SK-N-SH (cell line): ENCODE results near the gene PRAMEF1. TPM values are rescaled to one million over a fixed set of nuclear protein-coding genes. Genes with fewer than 3 reads are reported as not detected.

Source experiments
- CTCF ChIA-PET: fragments of 300-600, 350-600 bp; formaldehyde crosslinking; extraction: SDS; loops from one replicate; lab custom pipeline; 2021; lab: Yijun Ruan, JAX
- POLR2A ChIA-PET: fragments of 350-600 bp; sonication (Branson Sonifier 250); formaldehyde crosslinking; extraction: SDS; loops from one replicate; lab custom pipeline; 2020; ENCODE audit warnings: antibody characterized with exemption, inconsistent platforms; lab: Yijun Ruan, JAX
- DNase-seq: peaks from one replicate; pipeline ENCODE4 v3.0.0; 2012
- H2AFZ ChIP-seq: fragments of 200-600 bp; sonication (generic); 2 replicates; pipeline ENCODE4 v1.8.1; 2016; ENCODE audit warnings: antibody characterized with exemption, mild to moderate bottlenecking, low read depth
- H3F3A ChIP-seq: fragments of 200-600 bp; sonication (generic); replicated peaks from 2 replicates; pipeline ENCODE3; 2016; ENCODE audit warnings: antibody characterized with exemption, mild to moderate bottlenecking; ENCODE audit not compliant: insufficient read depth
- H3K27ac ChIP-seq, 2 experiments: fragments of 200-500 bp in 1 of 2; fragments of 200-600 bp in 1 of 2; sonication (Bioruptor generic) in 1 of 2; sonication (generic), shearing (Covaris generic) in 1 of 2; 2 replicates each; pipeline versions ENCODE4 v1.5.1 to v1.6.1; 2014 to 2016; ENCODE audit warnings: low read depth in 2 of 2, inconsistent platforms in 1 of 2, low read length in 1 of 2, mild to moderate bottlenecking in 1 of 2, mixed read lengths in 1 of 2
- H3K27me3 ChIP-seq: fragments of 200-600 bp; sonication (generic), shearing (Covaris generic); 2 replicates; pipeline ENCODE4 v1.6.1; 2016; ENCODE audit warnings: mixed run types; ENCODE audit not compliant: insufficient read depth
- H3K36me3 ChIP-seq, 2 experiments: fragments of 200-500 bp in 1 of 2; fragments of 200-600 bp in 1 of 2; sonication (Bioruptor generic) in 1 of 2; sonication (generic) in 1 of 2; replicated peaks in 1 of 2; 2 replicates each; pipeline versions ENCODE3 to v1.5.1; 2014 to 2016; ENCODE audit warnings: low read length in 1 of 2, mild to moderate bottlenecking in 1 of 2; ENCODE audit not compliant: insufficient read depth in 2 of 2, control insufficient read depth in 1 of 2
- H3K4me1 ChIP-seq, 2 experiments: fragments of 200-500 bp in 1 of 2; fragments of 200-600 bp in 1 of 2; sonication (Bioruptor generic) in 1 of 2; sonication (generic), shearing (Covaris generic) in 1 of 2; 2 replicates each; pipeline versions ENCODE4 v1.5.1 to v1.6.1; 2014 to 2016; ENCODE audit warnings: low read depth in 1 of 2, low read length in 1 of 2, mixed run types in 1 of 2; ENCODE audit not compliant: insufficient read depth in 2 of 2, control insufficient read depth in 1 of 2
- H3K4me2 ChIP-seq: fragments of 200-600 bp; sonication (generic), shearing (Covaris generic); 2 replicates; pipeline ENCODE4 v1.6.1; 2017; ENCODE audit warnings: mixed run types
- H3K4me3 ChIP-seq, 2 experiments: fragments of 200-500 bp in 1 of 2; fragments of 200-600 bp in 1 of 2; sonication (Bioruptor generic) in 1 of 2; sonication (generic), shearing (Covaris generic) in 1 of 2; 2 replicates each; pipeline versions ENCODE4 v1.5.1 to v1.8.1; 2014 to 2016; ENCODE audit warnings: low read depth in 2 of 2, inconsistent platforms in 1 of 2, low read length in 1 of 2, mild to moderate bottlenecking in 1 of 2, mixed read lengths in 1 of 2, moderate library complexity in 1 of 2
- H3K79me2 ChIP-seq: fragments of 200-600 bp; sonication (generic); 2 replicates; pipeline ENCODE4 v1.8.1; 2017; ENCODE audit warnings: mild to moderate bottlenecking; ENCODE audit not compliant: insufficient read depth
- H3K9ac ChIP-seq: fragments of 200-600 bp; sonication (generic); 2 replicates; pipeline ENCODE4 v1.6.1; 2017; ENCODE audit warnings: mixed run types
- H3K9me2 ChIP-seq: fragments of 200-600 bp; sonication (generic); 2 replicates; pipeline ENCODE4 v1.6.1; 2017; ENCODE audit warnings: mixed run types
- H3K9me3 ChIP-seq: fragments of 200-600 bp; sonication (generic); 2 replicates; pipeline ENCODE4 v1.6.1; 2017; ENCODE audit warnings: mixed run types, mild to moderate bottlenecking, moderate library complexity
- H4K20me1 ChIP-seq: fragments of 200-600 bp; sonication (generic); 2 replicates; pipeline ENCODE4 v1.6.1; 2017; ENCODE audit warnings: mild to moderate bottlenecking, mixed run types; ENCODE audit not compliant: insufficient read depth
- CHD2 ChIP-seq: fragments of 150-350 bp; IDR thresholded peaks from 2 replicates; pipeline ENCODE4 v1.6.1; 2018; ENCODE audit warnings: low read length; ENCODE audit not compliant: partially characterized antibody
- EZH2phosphoT487 ChIP-seq: fragments of 200-600 bp; sonication (generic); IDR thresholded peaks from 2 replicates; pipeline ENCODE4 v1.6.1; 2017; ENCODE audit warnings: low read depth, mixed run types, mild to moderate bottlenecking, antibody characterized with exemption, moderate library complexity, borderline replicate concordance
- FOXM1 ChIP-seq: IDR thresholded peaks from 2 replicates; pipeline ENCODE4 v1.4.0; 2012; ENCODE audit warnings: low read depth, mild to moderate bottlenecking
- GATA2 ChIP-seq: sonication (generic); formaldehyde crosslinking; IDR thresholded peaks from 2 replicates; pipeline ENCODE4 v1.5.0; 2020; ENCODE audit warnings: mild to moderate bottlenecking, missing genetic modification reagents
- MEF2A ChIP-seq: IDR thresholded peaks from 2 replicates; pipeline ENCODE4 v1.4.0; 2012; ENCODE audit warnings: low read depth, borderline replicate concordance
- NFIC ChIP-seq: IDR thresholded peaks from 2 replicates; pipeline ENCODE4 v1.4.0; 2012; ENCODE audit warnings: borderline replicate concordance
- POLR2AphosphoS5 ChIP-seq: IDR thresholded peaks from 2 replicates; pipeline ENCODE4 v1.6.1; 2012; ENCODE audit warnings: low read depth, low read length
- RAD21 ChIP-seq: IDR thresholded peaks from 2 replicates; pipeline ENCODE4 v1.6.1; 2012; ENCODE audit warnings: mild to moderate bottlenecking, low read length
- RFX5 ChIP-seq: IDR thresholded peaks from 2 replicates; pipeline ENCODE4 v1.6.1; 2012; ENCODE audit warnings: mild to moderate bottlenecking, improper control_type of control experiment, low read length
- RXRA ChIP-seq: IDR thresholded peaks from 2 replicates; pipeline ENCODE4 v1.4.0; 2012; ENCODE audit warnings: low read depth, mild to moderate bottlenecking, borderline replicate concordance
- TAF1 ChIP-seq: IDR thresholded peaks from 2 replicates; pipeline ENCODE4 v1.6.1; 2012; ENCODE audit warnings: low read depth, mild to moderate bottlenecking, low read length, moderate library complexity, borderline replicate concordance
- TCF12 ChIP-seq: IDR thresholded peaks from 2 replicates; pipeline ENCODE4 v1.4.0; 2012
- TEAD4 ChIP-seq: IDR thresholded peaks from 2 replicates; pipeline ENCODE4 v1.4.0; 2012; ENCODE audit warnings: mild to moderate bottlenecking, borderline replicate concordance; ENCODE audit not compliant: insufficient read depth
- WGBS: methylation state at CpG from one replicate; pipeline ENCODE4 v1.1.6; 2017; ENCODE audit warnings: low lambda C conversion rate; 5-methylcytosine and 5-hydroxymethylcytosine counted together
- polyA plus RNA-seq, 3 experiments: library from polyadenylated mRNA; depleted of rRNA; stranded (reverse); fragments of >200 nt; gene quantifications; 2 replicates each; pipeline ENCODE4 v1.2.3, GENCODE V29; 2012
- TF ChIP-seq, protein P1 (sequence below): IDR thresholded peaks from 2 replicates; pipeline ENCODE4; 2012
- TF ChIP-seq, protein P2 (sequence below): IDR thresholded peaks from 2 replicates; pipeline ENCODE4 v1.4.0; 2012; ENCODE audit warnings: low read depth
- TF ChIP-seq, protein P3 (sequence below): IDR thresholded peaks from 2 replicates; pipeline ENCODE4 v1.4.0; 2012; ENCODE audit warnings: low read depth, borderline replicate concordance
- TF ChIP-seq, protein P4 (sequence below): fragments of 150-350 bp; IDR thresholded peaks from 2 replicates; pipeline ENCODE4 v1.6.1; 2016; ENCODE audit warnings: mild to moderate bottlenecking, low read depth, low read length
- TF ChIP-seq, protein P5 (sequence below): IDR thresholded peaks from 2 replicates; pipeline ENCODE4 v1.6.1; 2012; ENCODE audit warnings: mild to moderate bottlenecking, low read depth, low read length, moderate library complexity

The PRAMEF1 gene
- polyA plus RNA-seq, 1 of the 3 experiments (the other 2 are of a cell fraction): not detected

DNA sequence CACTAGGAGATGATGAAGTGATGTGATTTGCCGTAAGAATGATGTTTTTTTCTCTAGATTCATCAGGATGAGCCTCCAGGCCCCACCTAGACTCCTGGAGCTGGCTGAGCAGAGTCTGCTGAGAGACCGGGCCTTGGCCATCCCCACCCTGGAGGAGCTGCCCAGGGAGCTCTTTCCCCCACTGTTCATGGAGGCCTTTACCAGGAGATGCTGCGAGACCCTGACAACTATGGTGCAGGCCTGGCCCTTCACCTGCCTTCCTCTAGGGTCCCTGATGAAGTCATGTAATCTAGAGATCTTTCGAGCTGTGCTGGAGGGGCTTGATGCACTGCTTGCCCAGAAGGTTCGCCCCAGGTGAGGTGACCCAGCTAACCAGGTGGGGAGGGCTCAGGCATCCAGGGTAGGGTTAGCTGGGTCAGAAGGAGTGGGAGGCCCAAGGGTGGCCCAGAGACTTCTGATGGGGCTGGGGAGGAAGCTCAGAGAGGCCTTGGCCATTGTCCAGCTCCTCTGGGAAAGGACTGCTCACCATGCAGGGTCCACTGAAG lies 16.3 kb upstream of the PRAMEF1 start:
- H4K20me1 ChIP-seq: no peaks in the 10 kb centered on the region
- POLR2A ChIA-PET: no interaction called here
- H3K9me2 ChIP-seq: no peaks in the 10 kb centered on the region
- H3F3A ChIP-seq: no peaks in the 10 kb centered on the region
- no peaks in the 10 kb centered on the region for H3K36me3 ChIP-seq
- no peaks in the 10 kb centered on the region for H3K79me2 ChIP-seq
- DNase-seq: no peak
- H3K4me2 ChIP-seq: no peak overlapping the region
- H3K4me1 ChIP-seq: no peaks in the 10 kb centered on the region
- H2AFZ ChIP-seq: no peak overlapping the region
- TF ChIP-seq FOXM1 (no peak), MEF2A (no peak), GATA2 (CRISPR knock-in tag) (no peak), RAD21 (no peak), RFX5 (no peak), CHD2 (no peak), EZH2phosphoT487 (no peak), TCF12 (no peak), POLR2AphosphoS5 (no peak), RXRA (no peak)
- TF ChIP-seq, protein P1, sequence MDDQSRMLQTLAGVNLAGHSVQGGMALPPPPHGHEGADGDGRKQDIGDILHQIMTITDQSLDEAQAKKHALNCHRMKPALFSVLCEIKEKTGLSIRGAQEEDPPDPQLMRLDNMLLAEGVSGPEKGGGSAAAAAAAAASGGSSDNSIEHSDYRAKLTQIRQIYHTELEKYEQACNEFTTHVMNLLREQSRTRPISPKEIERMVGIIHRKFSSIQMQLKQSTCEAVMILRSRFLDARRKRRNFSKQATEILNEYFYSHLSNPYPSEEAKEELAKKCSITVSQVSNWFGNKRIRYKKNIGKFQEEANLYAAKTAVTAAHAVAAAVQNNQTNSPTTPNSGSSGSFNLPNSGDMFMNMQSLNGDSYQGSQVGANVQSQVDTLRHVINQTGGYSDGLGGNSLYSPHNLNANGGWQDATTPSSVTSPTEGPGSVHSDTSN: no peak
- TF ChIP-seq, protein P2, sequence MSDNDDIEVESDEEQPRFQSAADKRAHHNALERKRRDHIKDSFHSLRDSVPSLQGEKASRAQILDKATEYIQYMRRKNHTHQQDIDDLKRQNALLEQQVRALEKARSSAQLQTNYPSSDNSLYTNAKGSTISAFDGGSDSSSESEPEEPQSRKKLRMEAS: no peak
- TF ChIP-seq, protein P3, sequence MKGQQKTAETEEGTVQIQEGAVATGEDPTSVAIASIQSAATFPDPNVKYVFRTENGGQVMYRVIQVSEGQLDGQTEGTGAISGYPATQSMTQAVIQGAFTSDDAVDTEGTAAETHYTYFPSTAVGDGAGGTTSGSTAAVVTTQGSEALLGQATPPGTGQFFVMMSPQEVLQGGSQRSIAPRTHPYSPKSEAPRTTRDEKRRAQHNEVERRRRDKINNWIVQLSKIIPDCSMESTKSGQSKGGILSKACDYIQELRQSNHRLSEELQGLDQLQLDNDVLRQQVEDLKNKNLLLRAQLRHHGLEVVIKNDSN: no peak
- H3K4me3 ChIP-seq: no peak overlapping the region
- H3K9me3 ChIP-seq: no peaks in the 10 kb centered on the region
- WGBS: 3% methylated on average over 3 of the region's 5 CpGs
- H3K27me3 ChIP-seq: peaks cover 7% of the 10 kb centered on the region; the same call in 1 of the 2 replicates
- CTCF ChIA-PET: no interaction called here
- H3K9ac ChIP-seq: no peak overlapping the region
- no peak overlapping the region for H3K27ac ChIP-seq

DNA sequence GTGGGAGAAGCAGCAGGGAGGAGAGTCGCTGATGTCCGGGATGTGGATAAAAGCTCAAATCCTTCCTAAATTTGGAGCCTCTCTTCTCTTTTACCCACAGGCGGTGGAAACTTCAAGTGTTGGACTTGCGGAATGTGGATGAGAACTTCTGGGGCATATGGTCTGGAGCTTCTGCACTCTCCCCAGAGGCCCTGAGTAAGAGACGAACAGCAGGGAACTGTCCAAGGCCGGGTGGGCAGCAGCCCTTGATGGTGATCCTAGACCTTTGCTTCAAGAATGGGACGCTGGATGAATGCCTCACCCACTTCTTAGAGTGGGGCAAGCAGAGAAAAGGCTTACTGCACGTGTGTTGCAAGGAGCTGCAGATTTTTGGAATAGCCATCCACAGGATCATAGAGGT lies 15.8 kb upstream of the PRAMEF1 start:
- ChIA-PET POLR2A (no interaction called here), CTCF (no interaction called here)
- Histone ChIP-seq H3K36me3 (no peaks in the 10 kb centered on the region), H3K9ac (no peak overlapping the region), H3K9me3 (no peaks in the 10 kb centered on the region), H3K27ac (no peak overlapping the region), H2AFZ (no peak overlapping the region), H3F3A (no peaks in the 10 kb centered on the region), H4K20me1 (no peaks in the 10 kb centered on the region), H3K4me2 (no peak overlapping the region), H3K27me3 (peaks cover 7% of the 10 kb centered on the region; the same call in 1 of the 2 replicates), H3K4me3 (no peak overlapping the region), H3K4me1 (no peaks in the 10 kb centered on the region), H3K79me2 (no peaks in the 10 kb centered on the region), H3K9me2 (no peaks in the 10 kb centered on the region)
- no peak for DNase-seq
- 11% methylated on average over 7 of the region's 8 CpGs for WGBS
- no peak for TF ChIP-seq TCF12
- TF ChIP-seq NFIC: no peak
- TF ChIP-seq, protein P1: no peak
- TF ChIP-seq, protein P4, sequence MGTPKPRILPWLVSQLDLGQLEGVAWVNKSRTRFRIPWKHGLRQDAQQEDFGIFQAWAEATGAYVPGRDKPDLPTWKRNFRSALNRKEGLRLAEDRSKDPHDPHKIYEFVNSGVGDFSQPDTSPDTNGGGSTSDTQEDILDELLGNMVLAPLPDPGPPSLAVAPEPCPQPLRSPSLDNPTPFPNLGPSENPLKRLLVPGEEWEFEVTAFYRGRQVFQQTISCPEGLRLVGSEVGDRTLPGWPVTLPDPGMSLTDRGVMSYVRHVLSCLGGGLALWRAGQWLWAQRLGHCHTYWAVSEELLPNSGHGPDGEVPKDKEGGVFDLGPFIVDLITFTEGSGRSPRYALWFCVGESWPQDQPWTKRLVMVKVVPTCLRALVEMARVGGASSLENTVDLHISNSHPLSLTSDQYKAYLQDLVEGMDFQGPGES: no peak
- TF ChIP-seq, protein P2: no peak
- TF ChIP-seq, protein P5, sequence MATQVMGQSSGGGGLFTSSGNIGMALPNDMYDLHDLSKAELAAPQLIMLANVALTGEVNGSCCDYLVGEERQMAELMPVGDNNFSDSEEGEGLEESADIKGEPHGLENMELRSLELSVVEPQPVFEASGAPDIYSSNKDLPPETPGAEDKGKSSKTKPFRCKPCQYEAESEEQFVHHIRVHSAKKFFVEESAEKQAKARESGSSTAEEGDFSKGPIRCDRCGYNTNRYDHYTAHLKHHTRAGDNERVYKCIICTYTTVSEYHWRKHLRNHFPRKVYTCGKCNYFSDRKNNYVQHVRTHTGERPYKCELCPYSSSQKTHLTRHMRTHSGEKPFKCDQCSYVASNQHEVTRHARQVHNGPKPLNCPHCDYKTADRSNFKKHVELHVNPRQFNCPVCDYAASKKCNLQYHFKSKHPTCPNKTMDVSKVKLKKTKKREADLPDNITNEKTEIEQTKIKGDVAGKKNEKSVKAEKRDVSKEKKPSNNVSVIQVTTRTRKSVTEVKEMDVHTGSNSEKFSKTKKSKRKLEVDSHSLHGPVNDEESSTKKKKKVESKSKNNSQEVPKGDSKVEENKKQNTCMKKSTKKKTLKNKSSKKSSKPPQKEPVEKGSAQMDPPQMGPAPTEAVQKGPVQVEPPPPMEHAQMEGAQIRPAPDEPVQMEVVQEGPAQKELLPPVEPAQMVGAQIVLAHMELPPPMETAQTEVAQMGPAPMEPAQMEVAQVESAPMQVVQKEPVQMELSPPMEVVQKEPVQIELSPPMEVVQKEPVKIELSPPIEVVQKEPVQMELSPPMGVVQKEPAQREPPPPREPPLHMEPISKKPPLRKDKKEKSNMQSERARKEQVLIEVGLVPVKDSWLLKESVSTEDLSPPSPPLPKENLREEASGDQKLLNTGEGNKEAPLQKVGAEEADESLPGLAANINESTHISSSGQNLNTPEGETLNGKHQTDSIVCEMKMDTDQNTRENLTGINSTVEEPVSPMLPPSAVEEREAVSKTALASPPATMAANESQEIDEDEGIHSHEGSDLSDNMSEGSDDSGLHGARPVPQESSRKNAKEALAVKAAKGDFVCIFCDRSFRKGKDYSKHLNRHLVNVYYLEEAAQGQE: no peak
- no peak for TF ChIP-seq EZH2phosphoT487
- TF ChIP-seq TAF1: no peak
- TF ChIP-seq TEAD4: no peak
- TF ChIP-seq, protein P3: no peak
- TF ChIP-seq RXRA: no peak
